Neural crest cell (in vitro differentiated cells): ENCODE data around the gene XPNPEP1. TPM values are rescaled to one million over a fixed set of nuclear protein-coding genes. Genes with fewer than 3 reads are reported as not detected.

Experiments used
- DNase-seq: peaks from one replicate; pipeline ENCODE4 v3.0.0; 2021; ENCODE audit warnings: low read depth, mixed read lengths, low spot score
- H3K27ac Mint-ChIP-seq: one replicate; pipeline ENCODE4 v1.8.0; 2021; ENCODE audit warnings: mild to moderate bottlenecking, mixed read lengths; ENCODE audit not compliant: unreplicated experiment
- H3K27me3 Mint-ChIP-seq: 2 replicates; pipeline ENCODE4 v1.8.0; 2021; ENCODE audit warnings: low read depth, mild to moderate bottlenecking, mixed read lengths
- H3K36me3 Mint-ChIP-seq: 2 replicates; pipeline ENCODE4 v1.8.0; 2021; ENCODE audit warnings: low read depth, mild to moderate bottlenecking, mixed read lengths
- H3K4me1 Mint-ChIP-seq: 2 replicates; pipeline ENCODE4 v1.8.0; 2021; ENCODE audit warnings: mixed read lengths
- H3K4me3 Mint-ChIP-seq: one replicate; pipeline ENCODE4 v1.8.0; 2021; ENCODE audit warnings: mild to moderate bottlenecking, mixed read lengths
- H3K9me3 Mint-ChIP-seq: 2 replicates; pipeline ENCODE4 v1.8.0; 2021; ENCODE audit warnings: mixed read lengths
- total RNA-seq: library from RNA; stranded (reverse); gene quantifications from 2 replicates; pipeline ENCODE4 v1.2.1, GENCODE V29; 2021
- TF ChIP-seq, protein P1 (sequence below): fragments of 200-600 bp; sonication (generic); conservative IDR thresholded peaks from 2 replicates; pipeline ENCODE4 v1.5.0; 2021; ENCODE audit warnings: antibody characterized with exemption, mild to moderate bottlenecking

Gene XPNPEP1
- total RNA-seq, 1 donor from 2014 or later, result 76.8 TPM

DNA sequence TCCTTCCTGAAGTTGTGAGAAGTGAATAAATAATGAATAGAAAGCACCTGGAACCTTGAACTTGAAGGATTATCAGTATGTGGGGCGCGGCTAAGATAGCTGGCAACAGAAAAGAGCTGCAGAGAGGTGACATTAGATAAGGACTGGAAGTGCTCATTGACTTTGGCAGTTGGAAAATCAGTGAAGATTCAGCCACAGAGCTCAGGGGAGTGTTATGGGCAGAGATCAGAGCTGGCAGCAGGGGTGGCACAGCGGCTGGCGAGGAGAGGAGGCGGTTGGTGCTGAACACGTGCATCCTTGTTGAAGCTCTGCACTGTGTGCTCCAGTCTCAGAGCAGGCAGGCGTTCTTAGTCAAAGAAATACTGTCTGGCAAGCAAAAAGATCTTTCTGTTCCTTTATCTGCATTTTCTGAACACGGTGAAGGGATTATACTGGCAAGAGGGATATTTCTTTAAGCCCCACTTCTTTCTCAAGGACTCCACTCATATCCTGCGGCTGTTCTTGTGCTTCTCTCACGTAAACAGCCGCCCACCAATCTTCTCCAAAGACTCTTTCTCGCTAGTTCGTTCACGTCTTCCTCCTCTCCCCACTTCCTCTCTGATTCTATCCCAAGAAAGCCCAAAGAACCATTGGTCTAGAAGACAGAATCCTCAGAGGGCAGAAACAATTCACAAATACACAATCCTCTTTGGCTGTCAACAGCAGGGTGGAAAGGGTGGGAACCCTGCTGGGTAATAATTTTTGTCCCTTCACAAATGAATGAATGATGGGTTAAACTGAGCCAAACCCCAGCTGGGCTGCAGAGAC, 45.8 kb upstream of the XPNPEP1 start:
- no peaks in the 10 kb centered on the region for H3K9me3 Mint-ChIP-seq
- DNase-seq, result no peak
- H3K4me3 Mint-ChIP-seq, result no peak overlapping the region
- TF ChIP-seq, protein P1, sequence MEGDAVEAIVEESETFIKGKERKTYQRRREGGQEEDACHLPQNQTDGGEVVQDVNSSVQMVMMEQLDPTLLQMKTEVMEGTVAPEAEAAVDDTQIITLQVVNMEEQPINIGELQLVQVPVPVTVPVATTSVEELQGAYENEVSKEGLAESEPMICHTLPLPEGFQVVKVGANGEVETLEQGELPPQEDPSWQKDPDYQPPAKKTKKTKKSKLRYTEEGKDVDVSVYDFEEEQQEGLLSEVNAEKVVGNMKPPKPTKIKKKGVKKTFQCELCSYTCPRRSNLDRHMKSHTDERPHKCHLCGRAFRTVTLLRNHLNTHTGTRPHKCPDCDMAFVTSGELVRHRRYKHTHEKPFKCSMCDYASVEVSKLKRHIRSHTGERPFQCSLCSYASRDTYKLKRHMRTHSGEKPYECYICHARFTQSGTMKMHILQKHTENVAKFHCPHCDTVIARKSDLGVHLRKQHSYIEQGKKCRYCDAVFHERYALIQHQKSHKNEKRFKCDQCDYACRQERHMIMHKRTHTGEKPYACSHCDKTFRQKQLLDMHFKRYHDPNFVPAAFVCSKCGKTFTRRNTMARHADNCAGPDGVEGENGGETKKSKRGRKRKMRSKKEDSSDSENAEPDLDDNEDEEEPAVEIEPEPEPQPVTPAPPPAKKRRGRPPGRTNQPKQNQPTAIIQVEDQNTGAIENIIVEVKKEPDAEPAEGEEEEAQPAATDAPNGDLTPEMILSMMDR, result no peak
- H3K4me1 Mint-ChIP-seq, result peaks cover 14% of the 10 kb centered on the region
- H3K27ac Mint-ChIP-seq, result no peak overlapping the region
- no peaks in the 10 kb centered on the region for H3K27me3 Mint-ChIP-seq
- H3K36me3 Mint-ChIP-seq, result no peaks in the 10 kb centered on the region

DNA sequence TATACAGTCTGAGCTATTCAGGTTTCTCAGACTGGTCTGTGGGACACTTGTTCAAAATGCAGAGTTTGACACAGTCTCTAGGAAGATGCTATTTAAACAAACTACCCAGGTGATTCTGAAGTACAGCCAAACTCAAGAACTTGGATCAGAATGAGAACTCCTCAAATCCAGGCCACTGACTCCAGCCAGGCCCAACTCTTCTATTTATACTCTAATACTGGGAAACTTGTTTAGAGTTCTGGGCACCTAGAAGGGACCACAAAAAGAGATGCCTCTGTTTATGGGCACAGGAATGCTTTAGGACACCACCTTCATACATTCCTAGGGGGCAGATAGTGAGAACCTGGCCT, 44.4 kb upstream of the XPNPEP1 start:
- no peaks in the 10 kb centered on the region for H3K36me3 Mint-ChIP-seq
- no peak for DNase-seq
- H3K4me1 Mint-ChIP-seq, result peaks cover 14% of the 10 kb centered on the region
- TF ChIP-seq, protein P1, result no peak
- H3K4me3 Mint-ChIP-seq, result no peak overlapping the region
- no peaks in the 10 kb centered on the region for H3K9me3 Mint-ChIP-seq
- no peaks in the 10 kb centered on the region for H3K27me3 Mint-ChIP-seq
- peak overlapping the region; percentile 85 for H3K27ac Mint-ChIP-seq

DNA sequence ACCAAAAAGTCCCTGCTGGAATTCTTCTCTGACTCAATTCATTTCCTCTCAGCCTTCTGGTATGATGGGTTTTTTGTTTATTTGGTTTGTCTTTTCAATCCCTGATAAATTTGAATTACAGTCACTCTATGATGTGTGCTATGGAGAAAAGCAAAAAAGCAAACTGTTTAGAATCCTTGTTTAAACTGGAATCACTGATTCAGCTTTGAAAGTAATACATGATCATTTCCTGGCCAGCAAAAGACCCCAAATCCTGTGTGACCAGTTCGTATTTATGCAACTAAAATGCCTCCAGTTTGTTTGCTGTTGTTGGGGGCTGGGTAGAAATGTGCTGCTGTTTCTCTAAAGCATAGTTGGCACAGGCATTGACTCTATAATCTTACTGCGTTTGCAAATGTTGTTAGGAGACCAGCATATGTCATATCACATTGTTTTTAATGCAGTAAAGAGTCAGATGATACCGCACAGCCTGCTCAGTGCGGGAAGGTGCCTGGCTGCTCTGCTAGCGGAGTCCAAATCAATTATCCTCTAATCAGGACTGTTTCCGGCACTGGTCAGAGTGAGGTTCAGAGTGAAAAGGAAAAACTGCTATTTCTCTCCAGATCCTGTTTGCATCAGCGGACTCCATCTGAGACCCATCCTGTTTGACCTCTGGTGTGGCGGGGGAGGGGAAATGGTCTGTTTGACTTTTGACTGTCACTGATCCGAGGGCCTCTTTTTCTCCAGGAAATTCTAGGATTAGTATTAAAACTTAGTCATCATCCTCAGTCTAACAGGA, 43.8 kb upstream of the XPNPEP1 start:
- Mint-ChIP-seq H3K4me3 (no peak overlapping the region), H3K27ac (peak overlapping the region; percentile 85), H3K27me3 (no peaks in the 10 kb centered on the region), H3K9me3 (no peaks in the 10 kb centered on the region), H3K4me1 (peaks cover 15% of the 10 kb centered on the region), H3K36me3 (no peaks in the 10 kb centered on the region)
- TF ChIP-seq, protein P1, result no peak
- DNase-seq, result peak; percentile 14

DNA sequence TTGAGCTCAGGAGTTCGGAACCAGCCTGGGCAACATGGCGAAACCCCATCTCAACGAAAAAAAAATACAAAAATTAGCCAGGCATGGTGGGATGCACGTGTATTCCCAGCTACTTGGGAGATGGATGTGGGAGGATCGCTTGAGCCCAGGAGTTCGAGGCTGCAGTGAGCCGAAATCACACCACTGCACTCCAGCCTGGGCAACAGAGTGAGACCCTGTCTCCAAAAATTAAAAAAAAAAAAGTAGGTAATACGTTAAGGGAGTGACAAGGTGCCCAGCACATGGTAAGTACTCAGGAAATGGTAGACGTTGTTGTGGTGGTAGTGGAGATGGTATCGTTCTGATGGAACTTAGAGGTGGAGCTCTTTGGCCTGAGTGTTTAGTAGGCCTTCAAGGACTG, 41.0 kb upstream of the XPNPEP1 start:
- H3K4me3 Mint-ChIP-seq, result no peak overlapping the region
- no peak for DNase-seq
- H3K9me3 Mint-ChIP-seq, result no peaks in the 10 kb centered on the region
- TF ChIP-seq, protein P1, result no peak
- H3K27me3 Mint-ChIP-seq, result no peaks in the 10 kb centered on the region
- peaks cover 28% of the 10 kb centered on the region for H3K4me1 Mint-ChIP-seq
- no peaks in the 10 kb centered on the region for H3K36me3 Mint-ChIP-seq
- no peak overlapping the region for H3K27ac Mint-ChIP-seq

DNA sequence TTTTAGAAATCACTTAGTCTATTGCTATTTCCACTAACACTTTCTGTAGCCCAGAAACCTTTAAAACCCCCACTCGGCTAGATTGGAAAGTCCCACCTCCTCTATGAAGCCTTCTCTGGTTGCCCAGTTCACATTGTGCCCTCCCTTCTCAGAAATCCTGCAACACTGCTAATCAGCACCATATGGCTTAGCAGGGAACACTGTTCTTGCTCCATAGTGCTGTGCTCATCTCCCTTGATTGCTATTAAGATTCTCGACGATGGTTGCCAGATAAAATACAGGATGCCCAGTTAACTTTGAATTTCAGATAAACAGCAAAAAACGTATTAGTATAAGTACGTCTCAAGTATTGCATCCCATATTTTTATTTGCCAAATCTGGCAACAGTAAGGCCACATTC, 40.1 kb upstream of the XPNPEP1 start:
- Mint-ChIP-seq H3K36me3 (no peaks in the 10 kb centered on the region), H3K9me3 (no peaks in the 10 kb centered on the region), H3K4me1 (peaks cover 28% of the 10 kb centered on the region), H3K27ac (no peak overlapping the region), H3K27me3 (no peaks in the 10 kb centered on the region), H3K4me3 (no peak overlapping the region)
- no peak for DNase-seq
- TF ChIP-seq, protein P1, result no peak
